Measurements from ENCODE around the gene API5. TPM values are rescaled to one million over a fixed set of nuclear protein-coding genes. Genes with fewer than 3 reads are reported as not detected.
"Not testable (repeated sequence)": the region's sequence is repeated elsewhere in the genome, so short reads cannot be mapped to it uniquely, and the experiment has no call there.

API5 gene
- total RNA-seq, 1 donor from 2014 or later, result 123 TPM

DNA sequence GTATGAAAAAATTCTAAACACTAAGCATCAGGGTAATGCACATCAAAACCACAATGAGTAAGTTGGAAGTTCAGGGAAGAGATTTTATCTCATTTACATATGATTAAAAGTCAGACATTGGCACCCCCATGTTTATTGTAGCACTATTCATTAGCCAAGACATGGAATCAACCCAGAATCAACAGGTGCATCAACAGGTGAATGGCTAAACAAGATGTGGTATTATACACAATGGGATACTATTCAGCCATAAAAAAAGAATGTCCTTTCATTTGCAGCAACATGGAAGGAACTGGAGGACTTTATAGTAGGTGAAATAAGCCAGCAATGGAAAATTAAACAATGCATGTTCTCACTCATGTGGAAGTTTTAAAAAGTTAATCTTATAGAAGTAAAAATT lies 29.4 kb downstream of the API5 start:
- intact Hi-C loops (cut with micrococcal nuclease), result loop anchor here (2.0 kb wide), 1 partner anchor 18 kb away; the partner anchor contains the start of gene TTC17
- H3K4me3 Mint-ChIP-seq, result no peak overlapping the region

DNA sequence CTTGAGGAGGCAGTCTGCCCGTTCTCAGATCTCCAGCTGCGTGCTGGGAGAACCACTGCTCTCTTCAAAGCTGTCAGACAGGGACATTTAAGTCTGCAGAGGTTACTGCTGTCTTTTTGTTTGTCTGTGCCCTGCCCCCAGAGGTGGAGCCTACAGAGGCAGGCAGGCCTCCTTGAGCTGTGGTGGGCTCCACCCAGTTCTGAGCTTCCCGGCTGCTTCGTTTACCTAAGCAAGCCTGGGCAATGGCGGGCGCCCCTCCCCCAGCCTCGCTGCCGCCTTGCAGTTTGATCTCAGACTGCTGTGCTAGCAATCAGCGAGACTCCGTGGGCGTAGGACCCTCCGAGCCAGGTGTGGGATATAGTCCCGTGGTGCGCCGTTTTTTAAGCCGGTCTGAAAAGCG lies 39.6 kb downstream of the API5 start:
- H3K36me3 Mint-ChIP-seq (ENCODE audit: low read depth); H3K9me3 Mint-ChIP-seq; ATAC-seq (ENCODE audit: low read depth); DNase-seq; POLR2A ChIA-PET; H3K27ac Mint-ChIP-seq; H3K4me3 Mint-ChIP-seq; H3K4me1 Mint-ChIP-seq; CTCF ChIA-PET; H3K27me3 Mint-ChIP-seq; intact Hi-C loops (cut with micrococcal nuclease): not testable (repeated sequence)

More for the DNA sequence above, 29.4 kb downstream of the API5 start:
- Mint-ChIP-seq H3K36me3 (ENCODE audit: low read depth) (peaks cover 53% of the 10 kb centered on the region), H3K27me3 (no peaks in the 10 kb centered on the region), H3K4me1 (no peaks in the 10 kb centered on the region), H3K9me3 (no peaks in the 10 kb centered on the region), H3K27ac (no peak overlapping the region)
- ATAC-seq (ENCODE audit: low read depth) (no peak), DNase-seq (no peak)
- ChIA-PET CTCF (no interaction called here), POLR2A (no interaction called here)
- TF ChIP-seq, protein P1, sequence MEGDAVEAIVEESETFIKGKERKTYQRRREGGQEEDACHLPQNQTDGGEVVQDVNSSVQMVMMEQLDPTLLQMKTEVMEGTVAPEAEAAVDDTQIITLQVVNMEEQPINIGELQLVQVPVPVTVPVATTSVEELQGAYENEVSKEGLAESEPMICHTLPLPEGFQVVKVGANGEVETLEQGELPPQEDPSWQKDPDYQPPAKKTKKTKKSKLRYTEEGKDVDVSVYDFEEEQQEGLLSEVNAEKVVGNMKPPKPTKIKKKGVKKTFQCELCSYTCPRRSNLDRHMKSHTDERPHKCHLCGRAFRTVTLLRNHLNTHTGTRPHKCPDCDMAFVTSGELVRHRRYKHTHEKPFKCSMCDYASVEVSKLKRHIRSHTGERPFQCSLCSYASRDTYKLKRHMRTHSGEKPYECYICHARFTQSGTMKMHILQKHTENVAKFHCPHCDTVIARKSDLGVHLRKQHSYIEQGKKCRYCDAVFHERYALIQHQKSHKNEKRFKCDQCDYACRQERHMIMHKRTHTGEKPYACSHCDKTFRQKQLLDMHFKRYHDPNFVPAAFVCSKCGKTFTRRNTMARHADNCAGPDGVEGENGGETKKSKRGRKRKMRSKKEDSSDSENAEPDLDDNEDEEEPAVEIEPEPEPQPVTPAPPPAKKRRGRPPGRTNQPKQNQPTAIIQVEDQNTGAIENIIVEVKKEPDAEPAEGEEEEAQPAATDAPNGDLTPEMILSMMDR (IDR thresholded peaks at IDR 0.05), result no peak

DNA sequence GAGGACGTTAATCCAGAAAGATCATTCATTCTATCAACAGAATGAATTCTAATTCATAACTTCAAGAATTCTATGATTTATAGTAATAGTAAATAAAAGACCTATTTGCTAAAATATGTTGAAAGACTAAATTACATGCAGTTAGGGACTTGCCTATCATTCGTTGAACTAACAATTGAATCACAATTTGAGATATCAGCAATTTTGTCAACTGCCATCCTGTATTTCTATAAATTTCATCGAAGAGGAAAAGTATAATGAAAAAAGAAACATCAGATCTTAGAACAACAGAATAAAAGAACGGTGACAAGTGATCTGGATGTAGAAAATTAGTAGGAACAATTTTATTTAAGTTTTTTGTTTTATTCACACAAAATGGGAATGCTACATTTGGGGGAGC lies 42.5 kb downstream of the API5 start:
- CTCF ChIA-PET, result no interaction called here
- POLR2A ChIA-PET, result interaction anchor here (1.6 kb wide), 1 partner anchor 43 kb away, joined by 3 read pairs; the partner anchor contains the start of gene API5
- Mint-ChIP-seq H3K27ac (no peak overlapping the region), H3K27me3 (no peaks in the 10 kb centered on the region), H3K4me3 (no peak overlapping the region), H3K9me3 (no peaks in the 10 kb centered on the region), H3K4me1 (peaks cover 11% of the 10 kb centered on the region), H3K36me3 (ENCODE audit: low read depth) (peaks cover 6% of the 10 kb centered on the region)
- TF ChIP-seq, protein P1 (IDR thresholded peaks at IDR 0.05), result no peak
- ATAC-seq (ENCODE audit: low read depth), result no peak
- intact Hi-C loops (cut with micrococcal nuclease), result no loop called here
- no peak for DNase-seq

DNA sequence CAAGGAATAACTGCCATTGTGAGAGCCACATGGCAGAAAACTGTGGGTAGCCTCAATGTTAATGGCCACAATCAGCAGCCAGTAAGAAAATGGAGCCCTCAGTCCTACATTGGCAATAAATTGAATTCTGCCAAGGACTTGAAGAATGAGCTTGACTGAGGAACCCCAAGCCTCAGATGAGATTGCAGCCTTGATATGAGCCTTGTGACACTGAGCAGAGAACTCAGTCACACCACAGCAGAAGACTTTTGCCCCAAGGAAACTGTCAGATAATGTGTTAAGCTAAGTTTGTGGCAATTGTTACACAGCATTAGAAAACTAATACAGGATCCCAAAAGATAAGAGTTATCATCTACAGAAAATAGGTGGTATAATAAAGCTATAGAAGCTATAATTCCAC lies 44.5 kb downstream of the API5 start:
- no peaks in the 10 kb centered on the region for H3K9me3 Mint-ChIP-seq
- peaks cover 28% of the 10 kb centered on the region for H3K4me1 Mint-ChIP-seq
- ChIA-PET CTCF (interaction anchor here (0.9 kb wide), 1 partner anchor 62 kb away, joined by 4 read pairs; no protein-coding TSS in a partner anchor), POLR2A (interaction anchor here (1.2 kb wide), 1 partner anchor 45 kb away, joined by 3 read pairs; no protein-coding TSS in a partner anchor)
- no peak overlapping the region for H3K4me3 Mint-ChIP-seq
- no peak for ATAC-seq (ENCODE audit: low read depth)
- no peak overlapping the region for H3K27ac Mint-ChIP-seq
- no peak for DNase-seq
- peaks cover 9% of the 10 kb centered on the region for H3K36me3 Mint-ChIP-seq (ENCODE audit: low read depth)
- TF ChIP-seq, protein P1 (IDR thresholded peaks at IDR 0.05), result no peak
- H3K27me3 Mint-ChIP-seq, result no peaks in the 10 kb centered on the region
- intact Hi-C loops (cut with micrococcal nuclease), result loop anchor here (5.0 kb wide), 1 partner anchor 711 kb away; the partner anchor contains the start of gene ACCS

DNA sequence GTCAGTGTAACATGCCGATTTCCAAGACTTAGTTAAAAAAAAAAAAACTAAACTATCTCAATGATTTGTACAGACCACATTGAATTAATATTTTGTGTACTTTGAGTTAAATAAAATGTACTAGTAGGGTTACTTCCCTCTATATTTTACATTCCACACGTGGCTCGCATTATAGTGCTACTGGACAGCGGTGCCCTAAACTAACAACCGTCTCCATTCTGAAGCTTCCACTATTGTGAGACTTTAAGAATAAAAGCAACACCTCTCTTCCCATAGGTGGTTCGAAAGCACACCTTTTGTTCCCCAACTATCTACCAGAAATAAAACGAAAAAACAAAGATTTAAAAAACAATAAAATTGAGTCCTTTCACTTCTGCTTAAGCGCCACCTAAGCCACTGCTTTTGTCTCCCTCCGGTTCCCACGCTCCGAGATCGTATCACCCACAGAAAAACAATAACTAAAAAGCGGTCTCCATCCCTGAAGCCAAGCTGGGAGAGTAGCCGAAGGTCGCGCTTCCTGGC lies 46.5 kb downstream of the API5 start:
- DNase-seq (no peak), ATAC-seq (ENCODE audit: low read depth) (no peak)
- H3K4me3 Mint-ChIP-seq, result peak overlapping the region; percentile 99
- peaks cover 16% of the 10 kb centered on the region for H3K36me3 Mint-ChIP-seq (ENCODE audit: low read depth)
- CTCF ChIA-PET, result interaction anchor here (2.0 kb wide), 1 partner anchor 46 kb away, joined by 19 read pairs; the partner anchor contains the start of gene API5
- H3K27ac Mint-ChIP-seq, result peak overlapping the region; percentile 99
- no peaks in the 10 kb centered on the region for H3K9me3 Mint-ChIP-seq
- POLR2A ChIA-PET, result interaction anchor here (0.7 to 2.6 kb wide), 9 partner anchors 10 to 523 kb away, joined by 3 to 56 read pairs (median 5); partner anchors contain the start of genes ALKBH3, API5 and HSD17B12
- H3K4me1 Mint-ChIP-seq, result peaks cover 34% of the 10 kb centered on the region
- H3K27me3 Mint-ChIP-seq, result no peaks in the 10 kb centered on the region
- intact Hi-C loops (cut with micrococcal nuclease), result loop anchor here (1.0 to 5.0 kb wide), 8 partner anchors 18 to 1996 kb away; partner anchors contain the start of genes ACCS, ALKBH3 and HSD17B12
- TF ChIP-seq, protein P1 (IDR thresholded peaks at IDR 0.05), result no peak

Measured in activated B cell treated with CpG ODN at 0.5 μM for 24 hours (primary cell).